NCI-H1930 (cell line): ENCODE measurements around the gene RAB11FIP4.
"Not testable (repeated sequence)": the region's sequence is repeated elsewhere in the genome, so short reads cannot be mapped to it uniquely, and the experiment has no call there.

ENCODE experiments used
- DNase-seq, 2 experiments: peaks; one replicate each; lab custom pipeline; 2025; lab: John Stamatoyannopoulos, UW

Gene RAB11FIP4, protein sequence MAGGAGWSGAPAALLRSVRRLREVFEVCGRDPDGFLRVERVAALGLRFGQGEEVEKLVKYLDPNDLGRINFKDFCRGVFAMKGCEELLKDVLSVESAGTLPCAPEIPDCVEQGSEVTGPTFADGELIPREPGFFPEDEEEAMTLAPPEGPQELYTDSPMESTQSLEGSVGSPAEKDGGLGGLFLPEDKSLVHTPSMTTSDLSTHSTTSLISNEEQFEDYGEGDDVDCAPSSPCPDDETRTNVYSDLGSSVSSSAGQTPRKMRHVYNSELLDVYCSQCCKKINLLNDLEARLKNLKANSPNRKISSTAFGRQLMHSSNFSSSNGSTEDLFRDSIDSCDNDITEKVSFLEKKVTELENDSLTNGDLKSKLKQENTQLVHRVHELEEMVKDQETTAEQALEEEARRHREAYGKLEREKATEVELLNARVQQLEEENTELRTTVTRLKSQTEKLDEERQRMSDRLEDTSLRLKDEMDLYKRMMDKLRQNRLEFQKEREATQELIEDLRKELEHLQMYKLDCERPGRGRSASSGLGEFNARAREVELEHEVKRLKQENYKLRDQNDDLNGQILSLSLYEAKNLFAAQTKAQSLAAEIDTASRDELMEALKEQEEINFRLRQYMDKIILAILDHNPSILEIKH

DNA sequence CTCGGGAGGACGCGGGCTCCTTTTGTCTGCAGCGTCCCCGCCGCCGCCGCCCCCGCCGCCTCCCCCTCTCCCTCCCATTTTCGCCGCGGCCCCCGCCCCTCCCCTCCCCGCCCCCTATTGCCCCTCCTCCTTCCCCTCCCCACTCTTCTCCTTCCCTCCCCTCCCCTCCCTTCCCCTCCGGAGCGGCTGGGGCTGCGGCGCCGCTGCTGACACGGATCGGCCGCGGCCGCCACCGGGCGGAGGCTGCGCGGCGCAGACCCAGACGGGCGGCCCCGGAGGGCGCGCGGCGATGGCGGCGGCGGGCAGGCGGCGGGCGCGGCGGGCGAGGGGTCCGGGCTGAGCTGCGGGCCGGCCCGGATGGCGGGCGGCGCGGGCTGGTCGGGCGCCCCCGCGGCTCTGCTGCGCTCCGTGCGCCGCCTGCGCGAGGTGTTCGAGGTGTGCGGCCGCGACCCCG lies at the start of gene RAB11FIP4:
RAB11FIP4 (plus strand) TSS at position 180 of the 454 bp plus-strand sequence; CDS start at position 358, 178 bp downstream.
- peak; percentile 17 to 45 for DNase-seq

DNA sequence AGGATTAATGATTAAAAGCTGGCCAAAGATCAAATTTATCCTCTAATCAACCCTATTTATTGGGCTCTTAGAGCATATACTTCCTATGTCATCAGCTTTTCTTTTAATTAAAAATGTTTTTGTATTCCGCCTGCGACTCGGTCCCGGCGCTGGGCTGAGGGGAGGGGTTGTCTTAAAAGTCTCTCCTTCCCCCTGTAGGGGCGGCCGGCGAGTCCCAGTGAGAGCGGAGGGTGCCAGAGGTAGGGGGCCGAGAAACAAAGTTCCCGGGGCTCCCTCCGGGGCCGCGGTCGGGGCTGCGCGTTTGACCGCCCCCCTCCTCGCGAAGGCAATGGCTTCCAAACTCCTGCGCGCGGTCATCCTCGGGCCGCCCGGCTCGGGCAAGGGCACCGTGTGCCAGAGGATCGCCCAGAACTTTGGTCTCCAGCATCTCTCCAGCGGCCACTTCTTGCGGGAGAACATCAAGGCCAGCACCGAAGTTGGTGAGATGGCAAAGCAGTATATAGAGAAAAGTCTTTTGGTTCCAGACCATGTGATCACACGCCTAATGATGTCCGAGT lies 46.2 kb upstream of the RAB11FIP4 start:
- not testable (repeated sequence) for DNase-seq

DNA sequence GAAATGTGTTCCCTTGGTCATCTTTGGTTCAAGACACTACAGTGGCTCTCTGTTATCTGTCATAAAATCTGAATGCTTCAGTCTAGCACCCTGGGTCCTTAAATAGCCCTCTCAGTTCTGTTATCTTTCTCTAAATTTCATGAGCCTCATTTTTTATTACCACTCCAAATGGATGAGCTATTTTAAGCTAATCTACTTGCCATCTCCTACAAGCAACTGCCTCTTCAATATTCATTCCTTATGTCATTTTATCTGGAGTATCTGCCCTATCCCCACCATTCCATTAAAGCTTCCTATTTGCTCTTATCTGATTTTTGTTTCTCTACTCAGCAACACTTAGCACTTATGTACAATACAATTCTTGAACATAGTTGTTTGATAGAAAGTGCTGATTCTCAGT lies 42.0 kb upstream of the RAB11FIP4 start:
- DNase-seq: no peak

DNA sequence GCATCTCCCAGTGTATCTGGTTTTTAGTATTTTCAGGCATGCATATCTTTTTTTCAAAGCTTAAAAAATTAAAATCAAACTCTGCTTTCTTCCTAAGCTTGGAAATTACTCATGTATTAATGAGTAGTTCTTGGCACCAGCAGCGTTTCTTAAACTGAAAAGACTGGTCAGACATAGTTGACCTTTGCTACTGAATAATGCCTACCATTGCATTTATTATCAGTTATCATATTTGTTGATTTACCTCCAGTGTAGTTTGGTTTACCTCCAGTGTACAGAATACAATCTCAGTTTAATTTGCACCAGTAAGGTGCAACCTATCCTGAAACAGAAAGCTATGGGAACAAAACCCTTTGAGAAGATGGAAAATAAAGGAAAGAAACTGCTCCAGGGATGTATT lies 35.5 kb upstream of the RAB11FIP4 start:
- no peak for DNase-seq

DNA sequence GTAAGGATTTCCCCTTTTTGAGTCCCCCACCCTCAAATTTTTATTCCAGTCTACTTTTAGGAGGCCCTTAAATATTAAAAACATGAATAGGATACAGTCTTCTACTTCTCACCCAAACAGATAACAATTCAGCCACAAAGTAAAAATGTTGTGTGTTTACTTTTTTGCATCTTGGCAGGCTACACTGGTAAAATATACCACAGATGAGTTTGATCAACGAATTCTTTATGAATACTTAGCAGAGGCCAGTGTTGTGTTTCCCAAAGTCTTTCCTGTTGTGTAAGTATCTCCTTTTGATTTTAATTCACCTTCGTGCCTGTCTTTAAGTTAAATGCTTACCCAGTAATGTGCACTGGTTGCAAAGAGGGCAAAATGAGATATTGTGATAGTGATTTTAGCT lies 34.4 kb upstream of the RAB11FIP4 start:
- no peak for DNase-seq

DNA sequence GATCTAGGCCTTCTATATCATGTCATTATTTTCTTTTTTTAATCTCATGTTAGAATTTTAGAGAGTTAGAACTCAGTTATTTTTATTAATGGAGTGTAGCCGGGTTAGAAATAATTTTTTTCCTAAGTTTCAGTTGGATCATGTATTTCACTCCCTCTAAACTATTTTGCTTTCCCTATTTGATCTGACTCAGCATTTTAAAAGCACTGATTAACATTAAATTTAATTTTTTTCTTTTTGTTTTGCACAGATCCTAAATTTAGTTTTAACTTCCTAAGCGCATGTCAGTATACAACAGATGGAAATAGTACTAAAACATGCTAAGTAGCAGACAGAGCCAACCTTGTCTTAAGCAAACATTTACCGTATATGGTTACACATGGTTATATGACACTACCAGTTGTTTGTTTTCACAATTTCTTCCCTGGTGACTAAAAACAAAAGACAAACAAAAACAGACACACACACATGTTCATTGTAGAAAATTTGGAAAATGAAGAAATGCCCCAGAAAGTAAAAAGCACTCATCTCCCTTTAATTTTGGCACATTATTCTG lies 33.6 kb upstream of the RAB11FIP4 start:
- DNase-seq: peak in 1 of 2 experiments; percentile 38

DNA sequence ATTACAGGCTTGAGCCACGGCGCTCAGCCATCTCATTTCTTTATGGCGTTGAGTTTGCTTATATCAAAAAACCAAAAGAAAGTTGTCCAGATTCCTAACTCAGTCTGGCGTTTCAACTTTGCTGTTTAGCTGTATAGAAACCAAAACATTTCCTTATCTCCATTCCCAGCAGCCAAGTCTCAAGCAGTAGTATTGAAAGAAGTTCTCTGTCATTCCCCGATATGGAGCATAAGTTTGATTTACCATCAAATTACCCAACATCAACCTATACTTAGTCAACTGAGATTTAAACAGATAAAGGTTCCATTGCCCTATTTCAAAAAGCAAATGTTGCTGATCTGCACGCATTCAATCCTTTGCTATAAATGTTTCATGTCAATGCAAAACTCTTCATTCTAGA lies 27.5 kb upstream of the RAB11FIP4 start:
- no peak for DNase-seq

DNA sequence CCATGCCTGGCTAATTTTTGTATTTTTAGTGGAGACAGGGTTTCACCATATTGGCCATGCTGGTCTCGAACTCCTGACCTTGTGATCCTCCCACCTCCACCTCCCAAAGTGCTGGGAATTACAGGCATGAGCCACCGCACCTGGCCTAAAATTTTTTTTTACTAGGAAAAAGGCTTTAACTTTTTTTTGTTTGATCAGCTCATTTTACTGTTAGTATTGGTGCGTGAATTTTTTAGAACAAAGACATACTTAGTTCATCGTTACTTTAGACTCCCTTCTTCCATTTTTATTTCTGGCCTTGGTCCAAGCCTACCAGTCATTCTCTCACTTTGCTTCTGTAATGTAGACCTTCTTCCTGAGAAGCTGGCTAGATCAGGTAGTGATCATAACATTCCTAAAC lies 25.4 kb upstream of the RAB11FIP4 start:
- no peak for DNase-seq

DNA sequence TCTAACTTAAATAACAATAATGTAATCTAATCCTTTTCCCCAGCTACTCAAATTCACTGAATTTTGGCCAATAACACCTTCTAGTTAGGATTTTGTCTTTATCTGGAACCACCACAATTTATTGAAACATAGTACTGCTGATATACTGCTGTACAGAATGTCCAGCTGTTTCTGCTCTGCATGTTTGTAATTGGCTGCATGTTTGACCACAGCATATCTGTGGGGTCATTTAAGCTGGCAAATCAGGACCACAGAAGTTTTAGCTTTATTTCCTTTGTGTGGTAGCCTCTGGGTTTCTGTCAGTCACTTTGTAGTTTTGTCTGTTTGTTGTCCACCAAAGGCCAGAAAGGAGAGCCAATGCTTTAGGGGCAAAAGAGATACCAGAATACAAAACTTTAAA lies 22.2 kb upstream of the RAB11FIP4 start:
- no peak for DNase-seq

DNA sequence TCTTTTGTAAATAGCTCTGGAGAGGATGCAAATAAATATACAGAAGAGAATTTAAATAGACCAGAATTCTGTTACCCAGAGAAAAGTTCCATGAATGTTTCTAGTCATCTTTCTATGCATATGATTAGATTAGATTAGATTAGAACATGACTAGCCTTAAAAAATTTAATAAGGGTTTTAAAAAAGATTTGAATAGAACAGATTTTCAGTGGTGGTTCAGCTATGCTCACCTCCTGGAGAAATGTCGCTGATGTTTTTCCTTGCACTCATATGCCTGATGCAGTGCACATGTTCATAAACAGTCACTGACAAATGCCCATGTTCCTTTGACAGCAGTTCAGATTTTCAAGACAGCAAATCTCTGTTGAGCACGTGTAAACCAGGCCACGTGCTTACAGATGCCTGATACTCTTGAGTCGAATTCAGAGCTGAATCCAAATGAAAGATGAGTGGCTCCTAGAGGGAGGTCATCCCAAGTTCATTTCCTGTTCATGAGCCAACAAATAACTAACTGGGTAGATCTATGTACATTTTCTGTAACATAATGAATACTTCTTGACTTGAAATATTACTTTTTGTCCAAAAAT lies 19.9 kb upstream of the RAB11FIP4 start:
- DNase-seq: no peak

DNA sequence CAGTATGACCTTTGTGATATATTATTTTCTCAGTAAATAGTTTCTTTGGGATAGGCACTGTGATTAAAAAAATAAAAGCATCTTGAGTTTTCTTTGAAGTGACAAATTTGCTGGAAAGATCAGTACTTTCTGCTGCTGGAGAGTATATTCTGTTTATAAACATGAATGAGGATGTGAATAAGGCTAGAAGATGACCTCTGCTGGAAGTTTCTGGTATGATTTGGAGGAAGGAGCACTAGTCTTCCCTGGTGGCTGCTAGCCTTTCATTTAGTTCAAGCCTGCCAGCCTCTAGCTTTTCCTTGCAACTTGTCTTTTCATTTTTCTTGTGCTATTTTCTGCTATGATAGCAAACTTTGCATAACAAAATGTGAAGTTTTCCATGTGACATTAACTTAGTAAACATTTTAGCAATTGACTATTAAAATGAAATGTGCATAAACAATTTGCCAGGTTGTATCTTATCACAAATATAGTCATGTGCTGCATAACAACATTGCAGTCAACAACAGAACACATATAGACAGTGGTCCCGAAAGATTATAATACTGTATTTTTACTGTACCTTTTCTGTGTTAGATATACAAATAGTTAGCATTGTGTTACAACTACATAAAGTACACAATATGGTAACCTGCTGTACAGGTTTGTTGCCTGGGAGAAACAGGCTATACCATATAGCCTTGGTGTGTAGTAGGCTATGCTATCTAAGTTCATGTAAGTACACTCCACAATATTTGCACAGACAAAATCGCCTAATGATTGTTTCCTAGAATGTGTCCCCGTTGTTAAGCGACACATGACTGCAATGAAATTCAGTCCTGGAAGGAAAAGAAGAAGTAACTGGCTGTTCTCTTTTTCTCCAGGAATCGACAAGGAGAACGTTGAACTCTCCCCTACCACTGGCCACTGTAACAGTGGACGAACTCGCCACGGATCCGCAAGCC lies 18.1 kb upstream of the RAB11FIP4 start:
- peak in 1 of 2 experiments; percentile 11 for DNase-seq

DNA sequence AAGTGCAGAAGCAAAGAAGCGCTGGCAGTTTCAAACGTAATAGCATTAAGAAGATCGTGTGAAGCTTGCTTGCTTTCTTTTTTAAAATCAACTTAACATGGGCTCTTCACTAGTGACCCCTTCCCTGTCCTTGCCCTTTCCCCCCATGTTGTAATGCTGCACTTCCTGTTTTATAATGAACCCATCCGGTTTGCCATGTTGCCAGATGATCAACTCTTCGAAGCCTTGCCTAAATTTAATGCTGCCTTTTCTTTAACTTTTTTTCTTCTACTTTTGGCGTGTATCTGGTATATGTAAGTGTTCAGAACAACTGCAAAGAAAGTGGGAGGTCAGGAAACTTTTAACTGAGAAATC lies 17.4 kb upstream of the RAB11FIP4 start:
- DNase-seq: no peak

DNA sequence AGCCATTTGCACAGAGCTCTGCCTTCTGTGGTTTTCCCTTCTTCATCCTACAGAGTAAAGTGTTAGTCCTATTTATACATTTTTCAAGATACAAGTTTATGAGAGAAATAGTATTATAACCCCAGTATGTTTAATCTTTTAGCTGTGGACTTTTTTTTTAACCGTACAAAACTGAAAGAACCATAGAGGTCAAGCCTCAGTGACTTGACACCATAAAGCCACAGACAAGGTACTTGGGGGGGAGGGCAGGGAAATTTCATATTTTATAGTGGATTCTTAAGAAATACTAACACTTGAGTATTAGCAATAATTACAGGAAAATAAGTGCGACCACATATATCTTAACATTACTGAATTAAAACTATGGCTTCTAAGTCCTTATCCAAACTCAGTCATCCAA lies 17.0 kb upstream of the RAB11FIP4 start:
- no peak for DNase-seq

DNA sequence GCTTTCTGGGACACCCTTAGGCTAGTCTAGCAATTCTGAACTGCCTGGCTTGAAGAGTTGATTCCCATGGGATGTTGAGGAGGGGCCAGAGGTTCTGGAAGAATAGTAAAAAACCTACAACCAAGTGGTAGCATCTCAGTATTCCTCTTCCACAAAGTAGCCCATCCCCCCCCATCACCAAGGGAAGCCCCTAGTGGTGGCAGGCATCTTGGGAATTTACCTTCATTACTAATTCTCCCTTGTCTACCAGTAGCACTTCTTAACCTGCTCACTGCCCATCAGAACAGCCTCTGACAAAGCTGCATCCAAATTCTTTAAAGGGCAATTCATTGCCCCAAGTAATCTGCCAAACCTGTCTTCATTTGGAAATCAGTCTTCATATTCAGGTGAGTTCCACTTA lies 12.8 kb upstream of the RAB11FIP4 start:
- DNase-seq: no peak

DNA sequence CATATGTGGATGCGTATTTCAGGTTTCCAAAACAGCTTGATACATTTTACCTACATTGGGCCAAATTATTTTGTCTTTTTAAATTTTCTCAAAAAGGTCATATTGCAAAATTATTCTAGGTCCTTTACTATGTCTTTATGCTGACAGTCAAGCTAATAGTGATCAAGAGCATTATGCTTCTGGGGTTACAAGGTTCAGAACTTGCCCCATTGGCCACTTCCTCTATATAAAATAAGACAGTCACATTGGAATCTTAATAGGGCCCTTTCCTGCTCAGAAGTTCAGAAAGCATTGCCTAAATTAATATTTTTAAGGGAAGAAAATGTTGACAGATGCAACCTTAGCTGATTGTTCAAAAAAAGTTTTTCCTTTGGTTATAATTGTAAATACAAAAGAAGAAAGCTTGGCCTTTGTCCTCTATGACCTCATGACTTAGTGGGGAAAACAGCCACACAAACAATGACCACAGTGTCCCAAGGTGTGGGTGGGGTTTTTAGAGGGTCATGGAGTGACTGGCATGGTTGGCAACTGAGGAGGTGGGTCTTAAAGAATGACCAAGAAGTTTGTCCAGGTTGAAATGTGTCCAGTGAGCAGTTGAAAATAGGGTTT lies 11.8 kb upstream of the RAB11FIP4 start:
- DNase-seq: no peak

DNA sequence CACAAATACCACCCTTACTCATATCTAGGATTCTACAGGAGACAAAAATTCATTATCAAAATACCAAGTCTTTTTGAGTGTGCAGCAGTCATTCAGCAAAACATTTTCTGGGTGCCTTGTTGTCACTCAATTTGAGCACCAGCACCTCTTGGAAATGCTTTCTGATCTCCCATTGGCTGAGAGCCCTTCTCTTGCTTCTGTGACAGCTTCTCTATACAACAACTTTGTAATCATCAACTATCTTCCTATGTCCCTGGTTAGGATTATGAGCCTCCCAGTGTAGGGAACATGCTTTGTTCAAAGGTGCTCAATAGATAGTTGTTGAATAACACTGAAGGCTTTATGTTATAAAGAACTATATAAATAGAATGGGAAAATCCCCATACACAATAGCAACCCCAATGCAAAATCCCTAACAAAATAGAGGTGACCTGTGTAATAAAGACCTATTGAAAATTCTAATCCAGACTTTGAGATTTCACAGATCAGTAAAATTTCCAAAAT lies 10.3 kb upstream of the RAB11FIP4 start:
- no peak for DNase-seq

DNA sequence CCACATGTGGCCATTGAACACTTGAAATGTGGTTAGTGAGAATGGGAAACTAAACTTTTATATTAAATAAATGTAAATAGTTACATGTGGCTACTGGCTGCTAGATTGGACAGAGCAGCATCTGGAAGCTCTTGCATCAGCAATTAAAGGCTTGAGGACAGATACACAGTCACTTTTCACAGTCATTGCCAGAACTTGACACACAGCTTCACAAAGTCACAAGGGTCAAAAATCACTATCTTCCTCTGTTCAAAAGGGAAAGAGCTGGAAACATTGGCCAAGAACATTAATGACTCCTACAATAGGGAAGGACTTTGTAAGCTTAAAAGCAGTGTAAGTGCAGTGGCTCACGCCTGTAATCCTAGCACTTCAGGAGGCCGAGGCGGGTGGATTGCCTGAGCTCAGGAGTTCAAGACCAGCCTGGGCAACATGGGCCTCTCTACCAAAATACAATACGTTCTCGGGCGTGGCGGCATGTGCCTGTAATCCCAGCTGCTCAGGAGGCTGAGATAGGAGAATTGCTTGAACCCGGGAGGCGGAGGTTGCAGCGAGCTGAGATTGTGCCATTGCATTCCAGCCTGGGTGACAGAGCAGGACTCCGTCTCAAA lies 8.7 kb upstream of the RAB11FIP4 start:
- DNase-seq: not testable (repeated sequence)

DNA sequence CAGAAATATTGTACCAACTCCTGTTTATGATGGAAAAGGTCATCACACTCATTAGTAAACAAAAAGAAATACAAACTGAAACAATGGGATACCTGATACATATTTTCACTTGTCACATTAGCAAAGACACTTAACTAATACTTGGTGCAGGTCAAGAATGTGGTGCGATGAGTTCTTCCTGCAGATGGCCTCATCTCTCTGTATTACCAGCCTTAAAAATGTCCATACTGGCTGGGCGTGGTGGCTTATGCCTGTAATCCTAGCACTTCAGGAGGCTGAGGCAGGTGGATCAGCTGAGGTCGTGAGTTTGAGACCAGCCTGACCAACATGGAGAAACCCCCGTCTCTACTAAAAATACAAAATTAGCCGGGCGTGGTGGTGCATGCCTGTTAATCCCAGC lies 8.0 kb upstream of the RAB11FIP4 start:
- DNase-seq: not testable (repeated sequence)

DNA sequence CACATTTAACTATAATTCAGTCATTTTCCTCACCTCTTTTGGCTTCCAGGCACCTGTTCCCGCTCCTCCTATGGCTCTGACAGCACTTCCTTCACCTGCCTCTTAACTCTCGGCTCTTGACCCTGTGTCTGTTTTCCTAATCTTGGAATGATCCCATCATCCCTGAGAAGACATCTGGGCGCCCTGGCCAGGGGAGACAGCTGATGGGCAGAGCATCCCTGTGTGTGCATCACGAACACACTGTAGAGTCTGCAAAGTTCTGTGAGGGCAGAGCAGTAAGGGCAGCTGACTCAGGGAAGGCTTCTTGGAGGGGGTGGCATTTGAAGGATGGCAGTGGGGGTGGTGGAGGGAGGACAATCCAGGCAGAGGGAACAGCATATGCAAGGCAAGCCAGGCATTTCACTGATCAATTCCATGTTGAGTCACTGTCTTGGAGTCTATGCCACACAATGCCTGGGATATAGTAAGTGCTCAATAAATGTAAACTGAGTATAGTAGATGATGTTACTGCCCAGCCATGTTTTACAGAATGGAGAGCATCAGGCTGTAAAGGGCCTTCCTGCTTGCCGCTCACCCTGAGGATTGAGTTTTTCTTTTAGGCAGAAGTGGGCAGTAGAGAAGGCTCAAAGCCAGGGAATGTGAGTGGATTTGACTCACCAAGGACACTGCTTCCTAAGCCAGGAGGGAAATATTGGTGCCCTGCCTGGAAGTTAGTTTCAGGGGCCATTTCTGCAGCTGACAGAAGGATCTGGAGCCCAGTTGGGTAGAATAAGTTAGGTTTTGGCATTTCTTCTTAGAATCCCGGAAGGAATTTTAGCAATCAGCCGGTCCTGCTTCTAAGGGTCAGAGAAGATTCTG lies 5.8 kb upstream of the RAB11FIP4 start:
- no peak for DNase-seq
